NCI-H2107 treated with DMSO at 0.1 percent for 48 hours (cell line): ENCODE data around the gene CALCB.
"Not testable (repeated sequence)": the region's sequence is repeated elsewhere in the genome, so short reads cannot be mapped to it uniquely, and the experiment has no call there.

Source experiments
- DNase-seq: peaks from one replicate; lab custom pipeline; 2025; ENCODE audit not compliant: unreplicated experiment; lab: John Stamatoyannopoulos, UW

The CALCB gene, protein sequence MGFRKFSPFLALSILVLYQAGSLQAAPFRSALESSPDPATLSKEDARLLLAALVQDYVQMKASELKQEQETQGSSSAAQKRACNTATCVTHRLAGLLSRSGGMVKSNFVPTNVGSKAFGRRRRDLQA

DNA sequence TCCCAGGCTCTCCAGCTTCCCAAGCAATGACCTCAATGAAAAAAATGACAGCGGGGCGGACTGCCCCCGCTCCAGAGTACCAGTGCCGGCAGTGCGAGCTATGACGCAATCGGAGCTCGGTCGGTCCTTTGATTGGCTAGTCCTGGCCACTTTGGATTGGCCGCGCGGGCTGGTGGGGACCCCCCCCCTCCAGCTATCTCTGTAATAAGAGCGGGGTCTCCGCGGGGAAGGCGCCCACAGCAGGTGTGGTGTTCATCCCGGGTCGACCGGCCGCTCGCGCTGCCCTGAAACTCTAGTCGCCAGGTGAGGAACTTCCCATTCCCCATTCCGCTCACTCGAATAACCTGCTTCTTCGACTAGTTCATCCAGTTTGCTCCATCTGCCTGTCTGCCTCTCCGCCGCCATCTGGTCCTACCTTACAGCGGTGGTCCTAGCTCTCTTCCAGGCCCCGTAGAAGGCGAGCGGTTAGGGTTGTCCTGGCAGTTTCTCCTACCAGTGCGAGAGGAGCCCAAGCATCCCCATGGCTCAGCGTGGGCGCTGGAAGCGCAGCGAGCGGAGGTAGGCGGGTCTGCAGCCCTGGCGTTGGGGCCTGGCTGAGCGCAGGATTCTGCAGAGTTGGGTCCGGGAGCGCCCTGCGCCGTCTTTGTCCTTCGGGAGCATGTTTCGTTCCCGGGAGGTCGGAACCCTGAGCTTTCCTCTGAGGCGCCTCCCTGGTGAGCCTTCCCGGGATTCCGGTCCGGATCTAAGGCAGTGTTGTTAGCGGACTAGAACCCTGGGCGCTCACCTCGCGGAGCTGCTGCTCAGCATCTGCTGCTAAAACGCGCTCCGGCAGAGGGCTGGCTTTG lies at the start of gene CALCB:
Gene CALCB (plus strand): TSS at position 233 of the 845 bp plus-strand sequence. CDS start 1,126 bp downstream, outside the sequence.
- DNase-seq, result peak; percentile 30

DNA sequence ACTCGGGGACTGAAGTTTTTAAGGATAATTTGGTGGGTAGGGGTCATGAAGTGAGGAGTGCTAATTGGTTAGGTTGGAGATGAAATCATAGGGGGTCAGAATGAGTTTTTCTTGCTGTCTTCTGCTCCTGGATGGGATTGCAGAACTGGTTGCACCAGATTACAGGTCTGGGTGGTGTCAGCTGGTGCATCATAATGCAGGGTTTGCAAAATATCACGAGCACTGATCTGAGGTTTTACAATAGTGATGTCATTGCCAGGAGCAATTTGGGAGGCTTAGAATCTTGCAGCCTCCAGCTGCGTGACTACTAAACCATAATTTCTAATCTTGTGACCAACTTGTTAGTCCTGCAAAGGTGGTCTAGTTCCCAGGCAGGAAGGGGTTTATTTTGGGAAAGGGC lies 46.4 kb upstream of the CALCB start:
- no peak for DNase-seq

DNA sequence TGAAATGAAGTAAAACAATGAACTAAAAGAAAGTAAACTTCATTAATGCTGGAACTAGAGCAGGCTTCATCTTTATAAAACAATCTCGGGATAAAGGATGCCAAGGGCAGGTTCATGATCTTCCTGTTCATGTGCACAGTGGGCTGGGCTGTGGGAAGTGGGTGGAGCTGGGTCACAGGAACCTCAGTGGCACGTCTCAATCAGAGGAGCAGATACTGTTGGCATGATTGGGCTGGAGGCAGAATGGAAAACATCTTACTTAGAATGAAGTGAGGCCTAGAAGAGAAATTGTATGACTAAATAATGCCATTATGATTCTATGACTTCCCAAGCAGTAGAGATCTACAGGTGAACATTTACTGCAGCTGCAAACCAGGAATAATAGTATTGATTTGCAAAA lies 45.4 kb upstream of the CALCB start:
- DNase-seq, result no peak

DNA sequence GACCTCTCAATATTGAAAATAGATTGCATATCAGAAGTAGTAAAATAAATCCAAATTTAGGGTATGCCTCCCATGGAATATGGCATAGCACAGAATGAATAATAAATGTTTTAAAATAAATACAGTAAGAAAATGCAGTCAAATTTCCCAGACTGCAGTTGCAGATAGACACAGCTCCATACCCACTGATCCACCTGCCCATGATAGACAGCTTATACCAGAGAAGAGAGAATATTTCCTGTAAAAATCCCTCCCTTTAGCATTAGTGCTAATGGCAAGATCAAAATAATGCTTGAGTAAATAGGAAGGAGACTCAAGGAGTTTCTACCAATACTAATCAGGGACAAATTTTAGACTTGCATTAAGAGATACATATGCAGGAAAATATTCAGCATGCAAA lies 45.0 kb upstream of the CALCB start:
- no peak for DNase-seq

DNA sequence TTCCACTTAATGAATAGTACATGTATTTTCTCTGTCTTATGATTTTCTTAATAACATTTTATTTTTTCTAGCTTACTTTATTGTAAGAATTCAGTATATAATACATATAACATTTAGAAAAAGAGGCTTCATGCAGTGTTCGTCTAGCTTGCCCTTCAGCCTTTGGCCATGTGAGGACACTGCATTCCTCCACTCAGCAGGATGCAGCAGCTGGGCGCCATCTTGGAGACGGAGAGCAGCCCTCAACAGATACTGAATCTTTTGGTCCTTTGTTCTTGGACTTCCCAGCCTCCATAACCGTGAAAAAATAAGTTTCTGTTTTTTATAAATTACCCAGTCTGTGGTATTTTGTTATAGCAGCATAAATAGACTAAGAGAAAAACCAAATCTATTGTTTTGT lies 41.4 kb upstream of the CALCB start:
- DNase-seq, result not testable (repeated sequence)

DNA sequence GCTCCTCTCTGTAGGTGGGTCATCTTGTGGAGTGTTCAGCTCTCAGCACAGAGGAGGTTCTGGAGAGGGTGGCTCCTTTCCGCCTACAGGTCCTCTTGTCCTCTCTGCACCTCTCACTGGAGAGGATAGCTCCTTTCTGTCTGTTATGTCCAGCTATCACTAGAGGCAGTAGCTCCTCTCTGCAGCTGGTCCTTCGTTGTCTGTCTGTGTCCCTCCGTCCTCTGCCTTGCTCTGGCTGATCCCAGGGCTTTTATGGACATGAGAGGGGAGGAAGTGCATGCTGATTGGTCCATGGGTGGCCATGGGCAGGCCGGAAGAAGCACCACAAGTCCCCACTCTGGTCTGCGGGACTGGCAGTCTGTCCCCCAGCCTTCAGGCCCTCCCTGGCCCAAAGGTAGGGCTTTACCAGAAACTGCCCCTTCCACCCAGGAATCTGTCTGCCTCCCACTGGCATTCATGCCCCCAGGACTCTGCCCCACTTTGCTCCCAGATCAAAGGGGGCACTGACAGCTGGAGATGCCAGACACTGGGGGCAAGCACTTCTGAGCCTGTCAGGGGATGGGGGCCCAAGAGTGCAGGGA lies 38.6 kb upstream of the CALCB start:
- DNase-seq, result no peak

DNA sequence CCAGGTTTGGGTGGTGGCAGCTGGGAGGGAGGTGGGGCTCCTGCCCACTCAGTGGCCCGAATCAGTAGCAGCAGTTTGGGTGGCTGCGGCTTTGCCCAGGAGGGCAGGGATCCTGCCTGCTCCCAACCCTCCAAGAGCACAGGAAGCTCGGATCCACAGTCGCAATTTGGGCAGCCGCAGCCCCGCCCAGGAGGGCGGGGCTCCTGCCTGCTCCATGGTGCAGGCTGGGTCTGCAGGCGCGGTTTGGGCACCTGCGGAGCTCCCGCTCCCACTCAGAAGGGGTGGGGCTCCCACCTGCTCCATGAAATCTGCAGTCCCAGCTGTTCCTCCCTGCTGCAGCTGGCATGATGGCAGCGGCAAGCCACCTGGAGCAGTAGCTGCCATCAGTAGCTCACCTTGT lies 38.1 kb upstream of the CALCB start:
- DNase-seq, result peak; percentile 39

DNA sequence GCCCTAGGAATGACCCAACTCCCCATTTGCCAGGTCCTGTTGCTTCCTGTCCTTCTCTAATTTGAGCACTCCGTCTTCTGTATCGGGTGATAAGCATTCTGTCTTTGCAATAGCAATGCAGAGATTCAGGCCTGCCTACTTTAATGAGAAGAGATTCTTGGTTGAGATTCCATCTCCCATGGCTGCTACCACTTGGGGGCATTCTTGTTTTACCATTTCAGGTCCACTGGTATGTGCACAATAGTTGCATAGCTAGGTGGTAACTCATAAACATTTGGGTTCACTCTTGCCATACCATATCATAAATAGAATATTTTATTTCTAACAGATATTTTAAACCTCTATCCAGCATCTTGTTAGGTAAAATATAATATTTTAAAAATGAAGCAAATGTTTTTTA lies 34.4 kb upstream of the CALCB start:
- DNase-seq, result no peak

DNA sequence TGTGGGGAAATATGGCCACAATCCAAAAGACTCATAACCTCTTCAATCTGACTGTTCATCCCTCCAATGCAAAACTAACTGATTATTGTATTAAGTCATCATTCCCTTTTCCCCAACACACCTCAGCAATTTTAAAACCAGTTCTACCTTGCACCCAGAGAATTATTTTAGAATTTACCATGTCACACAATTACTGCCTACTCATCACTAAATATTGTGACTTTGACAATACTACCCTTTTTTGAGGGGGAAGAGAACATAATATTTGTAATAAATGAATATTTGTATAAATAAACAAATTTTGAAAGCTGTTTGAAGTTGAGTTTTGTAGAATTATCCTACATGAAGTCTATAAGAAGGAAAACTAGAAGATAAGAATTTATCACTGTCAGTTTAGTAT lies 28.2 kb upstream of the CALCB start:
- no peak for DNase-seq

DNA sequence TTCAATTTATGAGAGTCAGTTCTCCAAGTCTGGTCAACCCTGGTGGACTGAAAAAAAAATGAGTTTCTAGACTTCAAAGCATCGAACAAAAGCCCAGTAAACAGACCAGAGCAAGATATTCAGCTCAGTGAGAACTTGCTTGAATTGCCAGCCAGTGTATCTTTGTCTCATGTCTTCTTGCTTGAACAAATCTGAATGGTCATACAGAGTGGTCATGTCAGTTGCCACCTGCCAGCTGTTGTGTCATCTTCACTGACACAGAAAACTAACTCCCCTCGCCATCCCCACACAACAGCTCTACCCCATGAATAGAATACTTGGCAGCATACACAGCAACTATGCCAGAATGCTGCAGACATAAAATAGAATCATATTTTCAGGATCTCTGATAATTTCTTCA lies 27.5 kb upstream of the CALCB start:
- no peak for DNase-seq

DNA sequence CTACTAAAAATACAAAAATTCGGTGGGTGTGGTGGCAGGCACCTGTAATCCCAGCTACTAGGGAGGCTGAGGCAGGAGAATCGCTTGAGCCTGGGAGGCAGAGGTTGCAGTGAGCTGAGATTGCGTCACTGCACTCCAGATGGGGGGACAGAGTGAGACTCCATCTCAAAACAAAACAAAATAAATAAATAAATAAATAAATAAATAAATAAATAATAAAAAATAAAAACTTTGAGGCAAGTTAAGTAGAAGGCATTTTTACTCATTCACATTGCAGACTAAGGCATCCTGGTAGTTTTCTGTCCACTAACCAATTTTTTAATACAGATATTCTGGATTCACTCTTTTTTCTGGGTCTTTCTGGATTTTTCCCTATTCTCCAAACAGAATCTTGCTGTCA lies 26.7 kb upstream of the CALCB start:
- not testable (repeated sequence) for DNase-seq

DNA sequence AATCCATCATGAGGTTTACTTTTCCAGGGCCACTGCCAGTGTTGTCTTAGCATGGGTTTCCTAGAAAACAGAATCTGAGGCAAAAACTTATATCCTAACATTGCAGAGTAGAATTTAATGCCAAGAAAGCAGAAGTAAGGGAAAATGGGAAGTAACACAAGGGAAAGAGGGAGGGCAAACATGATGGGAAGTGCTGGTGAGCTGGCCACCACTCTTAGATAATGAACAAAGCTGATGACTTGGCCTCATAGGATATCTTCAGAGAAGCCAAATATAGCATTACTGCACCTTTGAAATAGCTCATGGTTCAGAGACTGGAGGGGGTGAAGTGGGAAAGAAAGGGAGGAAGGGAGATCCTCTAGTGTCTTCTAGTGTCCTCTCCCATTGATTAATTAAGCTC lies 24.8 kb upstream of the CALCB start:
- no peak for DNase-seq

DNA sequence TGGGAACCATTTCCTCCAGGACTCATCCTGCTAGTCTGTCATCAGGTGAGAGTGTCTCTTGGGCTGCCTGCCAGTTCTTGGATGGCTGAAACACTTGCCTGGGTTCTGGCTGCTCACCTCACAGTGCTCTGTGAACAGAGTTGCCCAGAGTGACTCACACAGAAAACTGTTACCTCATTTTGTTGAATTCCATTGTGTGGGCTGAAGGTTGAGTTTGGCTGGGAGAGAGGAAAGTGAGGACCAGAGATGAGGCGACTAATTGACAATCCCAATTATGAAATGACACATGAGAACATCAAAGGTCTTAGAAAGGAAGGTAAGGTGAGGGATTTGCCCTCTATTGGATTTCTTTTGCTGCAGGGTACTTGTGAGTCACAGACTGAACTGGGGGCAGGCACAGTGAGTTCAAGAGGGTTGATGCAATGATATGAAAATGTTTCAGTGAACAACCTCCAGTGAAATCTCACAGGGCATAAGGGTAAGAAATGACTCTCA lies 20.2 kb upstream of the CALCB start:
- no peak for DNase-seq

DNA sequence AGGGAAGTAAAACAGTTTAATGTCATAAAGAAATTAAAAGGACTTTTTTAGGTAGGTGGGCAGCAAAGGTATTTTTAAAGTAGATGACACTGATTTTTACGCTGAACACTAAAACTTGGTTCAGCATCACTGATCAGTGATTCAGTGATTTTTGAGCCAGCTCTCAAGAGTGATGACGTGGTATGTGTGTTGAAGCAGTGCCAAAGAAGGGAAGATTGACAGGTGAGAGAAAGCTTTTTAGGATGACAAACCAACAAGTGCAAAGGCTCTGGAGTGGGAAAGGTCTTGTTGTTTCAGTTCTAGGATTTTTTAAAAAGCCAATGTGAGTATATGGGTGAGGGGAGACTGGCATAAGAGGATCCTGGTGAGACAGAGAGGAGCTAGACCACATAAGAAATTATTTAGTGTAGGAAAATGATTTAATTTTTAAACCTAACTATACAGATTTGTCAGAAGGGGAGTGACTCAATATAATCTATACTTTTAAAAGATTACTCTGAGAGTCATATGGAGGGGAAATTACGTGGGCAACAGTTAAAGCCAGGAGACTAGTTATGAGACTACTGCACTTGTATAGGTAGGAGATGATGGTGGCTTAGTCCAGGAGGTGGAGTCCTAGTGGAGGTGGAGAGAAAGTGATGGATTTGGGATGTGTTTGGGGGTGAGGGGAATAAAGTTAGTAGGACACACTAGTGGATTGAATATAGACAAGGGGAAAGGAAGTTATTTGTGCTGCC lies 17.6 kb upstream of the CALCB start:
- no peak for DNase-seq

DNA sequence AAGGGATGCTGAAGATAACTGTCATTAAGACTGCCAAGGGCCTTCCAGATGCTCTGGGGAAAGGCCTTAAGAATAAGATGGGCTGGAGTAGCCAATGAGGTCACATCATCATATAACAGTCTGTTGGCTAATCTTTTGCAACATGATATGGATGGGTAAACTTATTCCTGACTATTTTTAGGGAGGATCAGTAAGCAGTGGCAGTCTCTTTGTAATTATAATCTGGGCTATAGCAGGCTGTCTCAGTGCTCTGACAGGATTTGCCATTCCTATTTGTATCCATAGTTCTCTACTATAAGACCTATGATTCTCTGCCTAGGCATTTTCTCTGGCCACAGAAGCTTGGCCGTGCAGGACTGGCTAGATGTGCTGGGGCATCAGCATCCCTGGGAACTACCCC lies 16.1 kb upstream of the CALCB start:
- no peak for DNase-seq

DNA sequence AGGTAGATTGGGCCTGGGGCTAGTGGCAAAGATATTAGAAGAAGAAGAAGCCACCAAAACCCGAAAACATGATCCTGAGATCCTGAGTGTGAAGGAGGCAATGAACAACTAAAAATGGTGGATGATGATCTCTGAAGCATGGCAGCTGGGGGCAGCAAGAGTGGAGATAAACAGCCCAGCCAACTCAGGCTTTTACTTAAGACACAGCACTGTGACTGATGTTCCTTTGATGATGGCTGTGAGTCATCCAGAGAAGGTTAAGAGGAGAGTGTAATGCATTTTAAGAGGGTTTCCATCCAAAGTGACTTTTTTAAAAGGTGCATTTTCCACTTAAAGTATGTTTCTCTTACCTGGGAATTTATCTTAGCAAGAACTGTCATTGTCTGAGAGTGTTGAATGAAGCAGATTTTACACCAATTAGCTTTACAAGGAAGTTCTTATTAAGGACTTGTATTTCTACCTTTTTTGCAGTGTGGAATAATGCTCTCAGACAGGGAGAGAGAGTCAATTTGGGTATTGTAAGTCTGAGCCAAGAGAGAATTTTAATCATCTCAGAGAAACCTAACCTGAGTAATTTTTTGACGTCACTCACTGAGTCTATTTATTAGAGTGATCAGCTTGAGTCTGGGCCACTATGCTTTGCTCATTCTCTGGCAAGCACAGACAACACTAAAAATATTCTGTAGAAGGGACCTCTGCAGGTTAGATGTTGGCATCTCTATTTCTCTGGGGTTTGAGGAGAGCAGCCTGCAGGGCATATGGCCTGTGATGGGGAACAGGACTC lies 14.1 kb upstream of the CALCB start:
- DNase-seq, result no peak

DNA sequence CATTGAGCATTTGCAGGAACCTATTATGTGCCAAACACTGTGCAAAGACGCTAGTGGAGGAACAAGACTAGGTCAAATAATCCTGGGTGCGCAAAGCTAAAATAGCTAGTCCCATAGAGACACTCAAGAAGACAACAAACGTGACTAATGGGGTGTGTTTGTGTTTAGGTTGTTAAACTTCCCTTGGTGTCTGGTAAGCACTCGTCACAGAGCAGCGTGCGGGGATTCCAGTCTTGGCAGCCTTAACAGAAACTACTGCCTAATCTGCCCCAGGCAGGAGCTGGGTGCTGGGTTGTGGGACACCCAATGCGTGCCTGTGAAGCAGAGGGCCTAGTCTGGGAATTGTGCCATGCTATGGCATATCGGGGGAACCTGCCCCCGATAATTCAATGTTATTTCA lies 10.8 kb upstream of the CALCB start:
- no peak for DNase-seq

DNA sequence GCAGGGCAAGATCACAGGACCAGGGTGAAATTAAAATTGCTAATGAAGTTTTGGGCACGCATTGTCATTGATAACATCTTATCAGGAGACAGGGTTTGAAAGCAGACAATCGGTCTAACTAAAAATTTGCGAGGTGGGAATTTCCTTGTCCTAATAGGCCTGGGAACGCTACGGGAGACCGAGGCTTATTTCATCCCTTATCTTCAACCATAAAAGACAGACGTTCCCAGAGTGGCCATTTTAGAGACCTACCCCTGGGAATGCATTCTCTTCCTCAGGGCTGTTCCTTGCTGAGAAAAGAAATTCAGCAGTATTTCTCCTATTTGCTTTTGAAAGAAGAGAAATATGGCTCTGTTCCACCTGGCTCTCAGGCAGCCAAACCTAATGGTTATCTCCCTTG lies 3.6 kb upstream of the CALCB start:
- DNase-seq, result not testable (repeated sequence)

DNA sequence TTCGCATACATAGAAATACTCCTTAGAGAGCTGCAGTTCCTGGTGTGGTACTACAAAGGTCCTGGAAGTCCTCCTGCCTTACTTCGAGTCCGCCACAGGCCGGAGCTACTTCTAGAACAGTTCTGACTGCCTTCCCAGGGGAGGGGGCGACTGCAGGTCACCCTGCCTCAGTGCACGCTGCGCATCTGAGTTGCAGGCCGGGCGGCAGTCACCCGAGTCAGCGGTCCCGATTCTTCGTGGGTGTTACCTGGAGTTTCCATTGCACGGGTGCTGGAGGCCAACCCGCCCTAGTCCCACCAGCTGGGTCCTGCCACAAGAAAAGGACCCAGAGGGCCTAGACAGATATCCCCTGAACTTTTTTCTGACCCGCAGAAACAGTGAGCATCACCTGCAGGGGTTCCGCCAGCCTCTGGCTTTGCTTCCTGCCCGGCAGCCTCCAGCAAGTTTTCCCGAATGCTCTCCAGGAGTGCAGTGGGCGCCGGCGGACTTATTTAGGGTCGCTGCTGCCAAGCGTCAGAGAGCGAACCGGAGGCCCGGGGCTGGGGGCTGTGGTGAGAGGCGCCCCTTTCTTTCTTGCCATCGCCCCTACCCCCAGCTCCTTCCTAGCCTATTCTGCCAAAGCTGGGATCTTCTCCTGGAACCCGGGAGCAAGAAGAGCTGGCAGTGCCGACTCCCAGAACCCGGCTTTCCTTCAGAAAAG lies 1.7 kb upstream of the CALCB start:
- no peak for DNase-seq

DNA sequence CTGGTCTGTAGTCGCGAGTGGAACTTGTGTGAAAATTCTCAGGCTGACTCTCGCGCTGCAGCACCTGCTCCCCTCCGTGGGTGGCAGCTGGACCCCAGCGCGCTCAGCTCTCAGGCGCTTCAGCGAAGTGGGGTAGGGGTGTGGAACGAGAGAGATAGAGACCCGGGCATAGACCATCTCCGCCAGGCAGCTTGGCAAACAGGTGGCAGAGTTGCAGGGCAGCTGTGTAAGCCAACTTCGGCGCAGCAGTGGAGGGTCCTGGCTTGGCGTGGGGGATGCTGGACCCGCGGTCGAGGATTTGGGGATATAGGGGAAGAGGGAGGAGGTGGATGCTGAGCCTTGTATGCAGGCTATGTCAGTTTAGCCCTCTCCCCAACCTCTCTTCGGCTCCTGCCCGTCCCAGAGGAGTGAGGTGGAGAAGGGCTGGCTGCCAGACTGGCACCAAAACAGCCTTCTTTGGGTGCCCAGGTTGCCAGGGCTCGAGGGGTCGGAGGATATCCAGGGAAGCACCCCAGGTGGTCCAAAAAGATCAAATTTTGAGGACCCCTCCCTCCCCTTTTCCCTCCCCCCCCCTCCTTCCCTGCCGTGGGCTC lies 746 bp upstream of the CALCB start:
- no peak for DNase-seq
